GM21825 (cell line): Measurements from ENCODE around the gene SUPT7L.

Experiments used
- ATAC-seq: cut with Tn5 transposase; IDR thresholded peaks from one replicate; pipeline ENCODE4 v1.9.1; 2021; ENCODE audit warnings: mild to moderate bottlenecking, moderate library complexity; ENCODE audit not compliant: unreplicated experiment

The SUPT7L gene

GRCh38 chr2:27663285-27664153 is at the start of gene SUPT7L, which contains the start of gene SLC4A1AP:
Gene SUPT7L, minus strand, starts transcription at chr2:27663614. Its CDS starts 1,422 bp downstream, at chr2:27662192.
Gene SLC4A1AP, plus strand, starts transcription at chr2:27663889. Its CDS starts 26 bp downstream, at chr2:27663915.
- peak; percentile 58 for ATAC-seq

- no peak for ATAC-seq
Measured at GRCh38 chr2:27713201-27713600, 49.8 kb upstream of the SUPT7L start.

GRCh38 chr2:27712522-27712921 is 49.1 kb upstream of the SUPT7L start:
- ATAC-seq: no peak

- ATAC-seq: no peak
Measured at GRCh38 chr2:27711804-27712203, 48.4 kb upstream of the SUPT7L start.

- no peak for ATAC-seq
Measured at GRCh38 chr2:27710640-27711430, 47.4 kb upstream of the SUPT7L start.

- no peak for ATAC-seq
Measured at GRCh38 chr2:27709960-27710575, 46.7 kb upstream of the SUPT7L start.

GRCh38 chr2:27709326-27709725 is 45.9 kb upstream of the SUPT7L start:
- no peak for ATAC-seq

- ATAC-seq: no peak
Measured at GRCh38 chr2:27708666-27709065, 45.3 kb upstream of the SUPT7L start.

GRCh38 chr2:27708257-27708654 is 44.8 kb upstream of the SUPT7L start:
- no peak for ATAC-seq

GRCh38 chr2:27707462-27708256 is 44.2 kb upstream of the SUPT7L start:
- no peak for ATAC-seq

GRCh38 chr2:27705851-27706622 is 42.6 kb upstream of the SUPT7L start:
- no peak for ATAC-seq

- no peak for ATAC-seq
Measured at GRCh38 chr2:27704342-27704876, 41.0 kb upstream of the SUPT7L start.

- no peak for ATAC-seq
Measured at GRCh38 chr2:27703638-27704341, 40.4 kb upstream of the SUPT7L start.

GRCh38 chr2:27702302-27702701 is 38.9 kb upstream of the SUPT7L start:
- ATAC-seq: no peak

GRCh38 chr2:27701676-27702075 is 38.3 kb upstream of the SUPT7L start:
- no peak for ATAC-seq

GRCh38 chr2:27697660-27698059 is 34.2 kb upstream of the SUPT7L start:
- ATAC-seq: no peak

GRCh38 chr2:27690052-27690451 is 26.6 kb upstream of the SUPT7L start:
- no peak for ATAC-seq

GRCh38 chr2:27689424-27689823 is 26.0 kb upstream of the SUPT7L start:
- no peak for ATAC-seq

GRCh38 chr2:27687232-27687631 is 23.8 kb upstream of the SUPT7L start:
- ATAC-seq: no peak
